NCI-H1105 (cell line): ENCODE measurements around the gene SARM1.

Source experiments
- DNase-seq: peaks from one replicate; lab custom pipeline; 2025; lab: John Stamatoyannopoulos, UW

SARM1 gene

DNA sequence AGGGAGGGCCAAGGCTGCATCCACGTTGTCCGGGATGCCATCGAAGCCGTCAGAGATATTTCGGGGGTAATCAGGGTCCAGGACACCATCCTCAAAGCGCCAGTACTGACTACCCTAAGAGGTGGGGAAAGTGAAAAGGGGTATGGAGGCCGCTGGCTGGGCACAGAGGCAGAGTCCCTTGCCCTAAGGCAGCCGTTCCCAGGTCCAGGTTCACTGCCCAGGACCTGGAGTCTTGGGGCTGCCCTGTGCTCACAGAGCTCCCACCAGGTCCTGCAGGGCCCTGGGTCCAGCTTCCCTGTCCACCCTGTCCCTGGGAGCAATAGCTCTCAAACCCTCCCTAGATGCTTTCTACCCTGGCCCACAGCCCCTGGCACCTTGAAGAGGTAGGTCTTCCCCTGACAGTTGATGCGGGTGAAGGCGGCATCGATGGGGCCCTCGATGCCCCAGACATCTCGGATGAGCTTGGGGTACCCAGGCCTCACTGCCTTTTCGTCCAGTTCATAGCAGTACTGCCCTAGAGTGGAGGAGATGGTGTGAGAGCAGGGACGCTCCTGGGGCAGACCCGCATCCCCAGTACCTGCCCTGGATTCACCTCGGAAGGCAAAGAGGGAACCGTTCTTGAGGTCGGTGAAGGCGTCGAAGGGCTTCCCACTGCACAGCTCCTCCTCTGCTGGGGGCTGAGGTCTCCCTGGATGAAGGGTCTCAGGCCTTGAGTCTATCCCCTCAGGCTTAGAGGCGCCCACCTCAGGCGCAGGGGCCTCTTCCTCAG, 2.4 kb upstream of the SARM1 start:
- DNase-seq = no peak

DNA sequence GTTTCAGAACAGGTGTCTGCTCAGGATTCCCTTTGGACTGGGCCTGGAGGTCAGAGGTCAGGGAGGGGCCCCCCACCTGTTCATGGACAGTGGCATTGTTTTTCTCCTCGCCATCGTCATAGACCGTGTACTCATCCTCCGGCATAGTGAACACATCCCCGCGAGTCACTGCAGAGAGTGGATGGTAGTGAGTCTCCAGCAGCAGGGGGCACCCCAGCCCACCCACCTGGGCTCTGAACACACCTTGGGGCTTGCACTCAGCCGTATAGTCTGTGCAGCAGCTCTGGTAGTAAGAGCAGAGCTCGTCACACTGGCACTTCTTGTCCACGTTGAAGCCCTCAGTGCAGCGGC, 1.8 kb upstream of the SARM1 start:
- no peak for DNase-seq

DNA sequence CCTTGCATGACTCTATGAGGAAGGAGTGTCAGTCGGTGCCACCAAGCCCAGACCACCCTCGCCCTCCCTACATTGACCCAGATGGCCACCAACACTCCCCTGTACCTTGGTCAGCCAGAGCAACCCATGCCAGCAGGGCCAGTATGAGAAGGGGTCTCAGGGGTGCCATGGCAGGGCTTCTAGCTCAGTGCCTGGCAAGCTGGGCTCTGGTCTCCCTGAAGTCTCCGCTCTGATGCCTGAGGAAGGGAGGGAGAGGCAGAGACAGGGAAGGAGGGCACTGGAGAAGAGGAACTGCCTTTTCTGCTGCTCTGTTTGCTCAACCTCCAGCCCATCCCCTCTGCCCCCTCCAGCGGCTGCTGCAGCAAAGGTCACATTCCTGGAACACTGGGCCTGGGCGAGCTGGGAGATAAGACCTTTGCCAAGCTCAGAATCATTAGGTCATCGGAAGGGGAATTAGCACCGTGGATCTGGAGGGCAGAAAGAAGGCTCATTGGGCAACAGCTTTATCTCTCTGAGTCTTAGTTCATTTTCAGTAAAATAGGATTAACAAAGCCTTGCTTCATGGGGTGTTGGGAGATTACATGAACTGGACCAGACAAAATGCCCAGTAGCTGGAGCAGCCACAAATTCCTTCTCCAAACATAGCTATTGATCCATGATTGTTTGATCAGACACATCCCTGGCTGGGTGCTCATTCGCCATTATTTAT, 1.3 kb upstream of the SARM1 start, which contains the start of gene VTN:
TSS of gene VTN (minus strand) at position 273 of the 709 bp plus-strand sequence. CDS start at position 169, 104 bp downstream.
- DNase-seq = no peak

DNA sequence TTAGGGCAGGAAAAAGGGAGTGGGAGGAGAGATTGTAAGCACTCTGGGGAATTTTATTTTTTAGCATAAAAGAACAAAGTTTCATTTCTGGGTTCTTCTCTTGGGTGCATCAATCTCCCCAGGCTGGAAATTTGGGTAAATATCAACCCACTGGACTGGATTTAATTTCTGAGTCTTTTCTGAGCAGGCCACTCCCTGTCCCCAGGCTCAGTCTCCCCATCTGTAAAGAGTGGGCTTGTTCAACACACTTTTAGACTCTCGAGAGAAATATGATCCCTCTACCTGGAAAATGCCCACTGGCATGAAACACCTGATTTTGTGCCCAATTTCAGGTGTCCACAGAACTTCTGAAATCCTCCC, 770 bp upstream of the SARM1 start:
- DNase-seq = no peak

DNA sequence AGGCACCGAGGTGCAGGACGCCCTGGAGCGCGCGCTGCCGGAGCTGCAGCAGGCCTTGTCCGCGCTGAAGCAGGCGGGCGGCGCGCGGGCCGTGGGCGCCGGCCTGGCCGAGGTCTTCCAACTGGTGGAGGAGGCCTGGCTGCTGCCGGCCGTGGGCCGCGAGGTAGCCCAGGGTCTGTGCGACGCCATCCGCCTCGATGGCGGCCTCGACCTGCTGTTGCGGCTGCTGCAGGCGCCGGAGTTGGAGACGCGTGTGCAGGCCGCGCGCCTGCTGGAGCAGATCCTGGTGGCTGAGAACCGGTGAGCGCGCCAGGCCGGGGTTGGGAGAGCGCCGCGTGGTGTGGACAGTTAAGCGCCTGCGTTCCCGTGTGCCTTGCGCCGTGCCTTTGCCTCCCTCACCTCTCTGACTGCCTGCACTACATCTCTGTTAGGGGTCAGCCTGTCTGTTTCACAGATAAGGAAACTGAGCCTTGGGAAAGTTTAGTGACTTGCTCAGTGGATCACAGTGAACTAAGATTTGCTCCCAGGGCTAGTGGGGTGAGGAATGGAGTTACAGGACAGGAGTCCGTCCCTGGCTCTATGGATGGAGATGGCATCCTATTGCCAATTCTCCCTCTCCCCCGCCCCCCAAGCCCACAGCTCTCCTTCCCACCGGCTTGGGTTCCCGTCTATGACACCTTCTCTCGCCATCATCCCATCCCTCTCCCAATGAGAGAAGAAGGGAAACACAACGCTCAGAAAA, 880 bp downstream of the SARM1 start:
- DNase-seq = no peak

DNA sequence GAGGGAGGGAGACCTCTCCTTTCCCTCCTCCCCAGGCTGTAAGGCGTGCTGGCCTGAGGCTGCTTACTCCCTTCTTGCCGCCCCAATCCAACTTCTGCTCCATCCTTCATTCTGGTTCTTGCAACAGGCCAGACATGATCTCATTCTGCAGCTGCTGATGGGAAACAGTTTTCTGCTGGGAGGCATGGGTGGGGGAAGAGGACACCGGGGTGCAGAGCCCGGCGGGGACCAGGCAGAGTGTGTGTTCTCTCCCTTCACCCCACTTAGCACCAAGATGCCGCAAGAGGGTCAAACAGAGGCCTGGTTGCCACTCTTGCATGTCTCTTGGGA, 1.4 kb downstream of the SARM1 start:
- DNase-seq = no peak

DNA sequence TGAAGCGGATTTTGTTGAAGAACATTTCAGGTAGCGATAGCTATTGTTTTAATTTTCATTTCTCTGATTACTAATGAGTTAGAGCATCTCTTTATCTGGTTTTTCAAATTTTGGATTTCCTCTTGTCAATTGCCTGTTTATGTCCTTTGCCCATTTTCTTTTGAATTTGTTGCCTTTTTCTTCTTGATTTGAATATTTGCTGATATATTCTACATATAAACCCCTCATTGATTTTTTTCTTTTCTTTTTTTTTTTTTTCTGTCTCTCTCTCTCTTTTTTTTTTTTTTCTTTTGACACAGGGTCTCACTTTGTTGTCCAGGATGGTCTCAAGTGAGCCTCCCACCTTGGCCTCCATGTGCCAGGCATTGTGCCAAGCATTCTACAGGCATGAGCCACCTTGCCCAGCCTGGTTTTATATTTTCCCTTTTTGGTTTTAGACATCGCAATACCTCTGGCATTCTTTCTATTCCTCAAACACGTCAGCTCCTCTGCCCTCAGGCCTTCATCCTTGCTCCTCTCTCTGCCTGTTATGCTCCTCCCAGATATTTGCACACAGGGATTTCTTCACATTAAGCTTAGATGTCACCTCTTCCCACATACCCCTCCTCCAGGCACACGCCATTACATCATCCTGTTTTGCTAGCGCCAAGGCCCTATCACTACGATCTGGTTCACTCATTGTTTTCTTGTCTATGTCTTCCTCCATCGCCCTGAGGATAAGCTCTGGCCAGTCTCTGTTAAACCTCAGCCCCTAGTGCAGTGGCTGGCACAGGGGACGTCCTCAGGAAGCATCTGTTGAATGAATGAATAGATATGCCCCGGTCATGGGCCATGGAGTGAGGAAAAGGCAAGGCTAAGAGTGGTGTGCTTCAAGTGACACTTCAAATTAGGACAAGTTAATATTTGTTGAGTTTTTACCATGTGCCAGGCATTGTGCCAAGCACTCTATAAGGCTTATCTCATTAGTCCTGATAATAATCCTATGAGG, 8.6 kb downstream of the SARM1 start:
- no peak for DNase-seq

DNA sequence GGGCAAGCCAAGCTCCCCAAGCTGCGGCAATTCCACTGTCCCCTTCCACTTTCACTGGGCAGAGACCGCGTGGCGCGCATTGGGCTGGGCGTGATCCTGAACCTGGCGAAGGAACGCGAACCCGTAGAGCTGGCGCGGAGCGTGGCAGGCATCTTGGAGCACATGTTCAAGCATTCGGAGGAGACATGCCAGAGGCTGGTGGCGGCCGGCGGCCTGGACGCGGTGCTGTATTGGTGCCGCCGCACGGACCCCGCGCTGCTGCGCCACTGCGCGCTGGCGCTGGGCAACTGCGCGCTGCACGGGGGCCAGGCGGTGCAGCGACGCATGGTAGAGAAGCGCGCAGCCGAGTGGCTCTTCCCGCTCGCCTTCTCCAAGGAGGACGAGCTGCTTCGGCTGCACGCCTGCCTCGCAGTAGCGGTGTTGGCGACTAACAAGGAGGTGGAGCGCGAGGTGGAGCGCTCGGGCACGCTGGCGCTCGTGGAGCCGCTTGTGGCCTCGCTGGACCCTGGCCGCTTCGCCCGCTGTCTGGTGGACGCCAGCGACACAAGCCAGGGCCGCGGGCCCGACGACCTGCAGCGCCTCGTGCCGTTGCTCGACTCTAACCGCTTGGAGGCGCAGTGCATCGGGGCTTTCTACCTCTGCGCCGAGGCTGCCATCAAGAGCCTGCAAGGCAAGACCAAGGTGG, 9.8 kb downstream of the SARM1 start:
- DNase-seq = no peak

DNA sequence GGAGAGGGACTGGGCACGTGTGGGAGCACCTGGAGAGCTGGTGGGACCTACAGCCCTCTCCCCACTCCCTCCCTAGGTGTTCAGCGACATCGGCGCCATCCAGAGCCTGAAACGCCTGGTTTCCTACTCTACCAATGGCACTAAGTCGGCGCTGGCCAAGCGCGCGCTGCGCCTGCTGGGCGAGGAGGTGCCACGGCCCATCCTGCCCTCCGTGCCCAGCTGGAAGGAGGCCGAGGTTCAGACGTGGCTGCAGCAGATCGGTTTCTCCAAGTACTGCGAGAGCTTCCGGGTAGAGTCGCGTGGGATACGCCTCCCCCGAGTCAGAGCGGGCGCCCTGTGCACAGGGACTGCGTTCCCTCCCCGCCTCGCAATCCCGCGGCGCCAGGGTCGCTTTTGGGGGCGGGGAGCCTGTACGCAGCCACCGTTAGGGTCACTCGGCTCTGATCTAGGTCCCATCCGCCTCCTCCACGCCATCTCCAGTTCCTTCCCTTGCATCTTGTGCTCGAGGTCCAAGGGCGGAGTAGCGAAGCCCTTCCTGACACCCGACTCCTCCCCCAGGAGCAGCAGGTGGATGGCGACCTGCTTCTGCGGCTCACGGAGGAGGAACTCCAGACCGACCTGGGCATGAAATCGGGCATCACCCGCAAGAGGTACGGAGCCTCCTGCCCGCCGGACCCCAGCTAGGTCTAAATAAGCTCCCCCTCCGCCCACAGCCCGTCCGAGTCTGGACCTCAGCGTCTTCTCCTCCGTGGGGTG, 13.0 kb downstream of the SARM1 start:
- DNase-seq = peak; percentile 69

DNA sequence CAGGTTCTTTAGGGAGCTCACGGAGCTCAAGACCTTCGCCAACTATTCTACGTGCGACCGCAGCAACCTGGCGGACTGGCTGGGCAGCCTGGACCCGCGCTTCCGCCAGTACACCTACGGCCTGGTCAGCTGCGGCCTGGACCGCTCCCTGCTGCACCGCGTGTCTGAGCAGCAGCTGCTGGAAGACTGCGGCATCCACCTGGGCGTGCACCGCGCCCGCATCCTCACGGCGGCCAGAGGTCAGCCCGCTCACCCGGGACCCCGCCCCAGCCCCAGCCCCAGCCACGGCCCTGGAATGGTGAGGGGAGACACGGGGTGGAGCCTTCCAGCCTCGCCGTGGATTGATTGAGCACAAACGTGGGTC, 13.5 kb downstream of the SARM1 start:
- no peak for DNase-seq

DNA sequence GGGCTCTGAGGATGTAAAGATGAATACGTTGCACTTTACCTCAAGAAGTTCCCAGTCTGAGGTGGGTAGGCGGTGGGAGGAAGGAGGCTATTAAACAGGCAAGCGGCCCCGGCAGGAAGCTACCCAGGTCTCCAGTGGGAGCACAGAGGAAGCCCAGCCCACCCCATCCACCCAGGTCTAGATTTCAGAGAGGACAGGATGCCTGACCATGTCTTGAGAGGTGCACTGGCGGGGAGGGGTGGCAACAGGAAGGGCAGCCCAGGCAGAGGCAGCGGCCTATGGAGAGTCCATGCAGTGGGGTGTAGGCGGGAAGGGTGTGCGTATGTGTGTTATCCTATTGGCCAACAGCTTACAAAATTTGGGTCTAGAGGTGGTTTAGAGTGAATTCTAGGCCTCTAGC, 13.9 kb downstream of the SARM1 start:
- DNase-seq = no peak

DNA sequence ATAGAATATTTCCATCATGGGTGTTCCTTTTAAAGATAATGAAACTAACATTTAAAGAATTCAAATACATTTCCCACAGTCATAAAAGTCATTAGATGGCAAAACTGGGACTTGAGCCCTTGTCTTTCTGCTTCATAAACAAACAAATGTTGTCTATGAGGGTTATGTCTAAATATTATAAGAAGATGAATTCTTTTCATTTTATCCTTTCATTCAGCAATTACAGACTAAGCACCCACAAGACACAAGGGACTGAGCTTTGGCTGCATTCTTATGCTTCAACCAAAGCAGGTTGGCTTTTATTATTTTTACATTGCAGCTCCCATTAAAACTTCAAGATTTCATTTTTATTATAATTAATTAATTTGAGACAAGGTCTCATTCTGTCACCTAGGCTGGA, 14.9 kb downstream of the SARM1 start:
- no peak for DNase-seq

DNA sequence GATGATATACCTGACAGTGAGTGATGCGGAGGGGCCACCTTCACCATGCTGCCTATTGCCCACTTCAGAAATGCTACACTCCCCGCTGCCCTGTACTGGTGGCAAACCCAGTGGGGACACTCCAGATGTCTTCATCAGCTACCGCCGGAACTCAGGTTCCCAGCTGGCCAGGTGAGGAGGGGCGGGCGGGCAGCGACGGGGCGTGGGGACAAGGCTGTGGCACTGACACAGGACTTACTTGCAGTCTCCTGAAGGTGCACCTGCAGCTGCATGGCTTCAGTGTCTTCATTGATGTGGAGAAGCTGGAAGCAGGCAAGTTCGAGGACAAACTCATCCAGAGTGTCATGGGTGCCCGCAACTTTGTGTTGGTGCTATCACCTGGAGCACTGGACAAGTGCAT, 16.6 kb downstream of the SARM1 start:
- DNase-seq = no peak

DNA sequence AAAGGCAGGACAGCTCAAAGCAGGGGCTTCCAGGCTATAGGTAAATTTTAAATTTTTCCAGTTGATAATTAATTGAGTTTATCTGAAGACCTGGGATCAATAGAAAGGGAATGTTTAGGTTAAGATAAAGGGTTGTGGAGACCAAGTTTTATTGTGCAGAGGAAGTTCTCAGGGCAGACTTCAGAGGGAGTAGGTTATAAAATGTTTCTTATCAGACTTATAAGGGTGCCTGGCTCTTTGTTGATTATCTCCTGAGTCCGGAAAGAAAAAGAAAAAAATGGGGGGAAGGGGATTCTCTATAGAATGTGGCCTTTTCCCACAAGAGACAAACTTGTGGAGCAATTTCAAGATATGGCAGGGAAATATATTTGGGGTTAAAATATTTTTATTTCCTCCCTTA, 18.6 kb downstream of the SARM1 start:
- DNase-seq = no peak

DNA sequence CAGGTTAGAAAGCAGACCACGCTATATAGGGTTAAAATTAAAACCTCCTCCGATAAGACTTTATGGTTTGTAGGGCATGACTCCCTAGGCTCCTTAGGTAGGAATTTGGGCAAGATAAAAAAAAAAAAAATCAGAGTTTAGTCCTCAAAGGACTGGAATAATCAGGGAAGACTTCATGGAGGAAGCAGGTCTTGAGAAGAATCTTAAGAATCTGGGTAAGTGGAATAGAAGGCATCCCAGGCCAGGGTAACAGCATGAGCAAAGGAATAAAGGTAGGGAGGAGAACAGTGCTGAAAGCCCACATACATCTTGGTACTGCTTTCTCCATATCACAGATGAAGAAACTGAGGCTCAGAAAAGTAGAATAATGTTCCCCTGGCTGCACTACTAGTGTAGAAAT, 19.1 kb downstream of the SARM1 start:
- DNase-seq = no peak

DNA sequence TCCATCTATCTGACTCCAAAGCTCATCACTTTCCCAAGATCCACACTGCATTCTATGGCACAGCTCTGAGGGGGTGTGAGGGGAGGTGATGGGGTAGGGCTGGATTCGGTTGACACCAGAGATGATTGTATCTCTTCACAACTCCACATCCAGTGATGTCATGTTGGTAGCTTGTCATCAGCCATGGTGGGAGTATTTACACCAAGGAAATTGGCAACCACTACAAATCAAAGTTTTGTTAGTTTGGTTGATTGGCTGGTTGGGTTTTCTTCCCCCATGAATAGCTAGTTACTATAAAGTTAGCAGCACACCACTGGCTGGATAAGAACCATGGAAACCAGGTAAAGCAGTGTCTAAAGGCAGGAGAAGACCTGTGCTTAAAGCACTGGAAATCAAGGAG, 19.5 kb downstream of the SARM1 start:
- no peak for DNase-seq

DNA sequence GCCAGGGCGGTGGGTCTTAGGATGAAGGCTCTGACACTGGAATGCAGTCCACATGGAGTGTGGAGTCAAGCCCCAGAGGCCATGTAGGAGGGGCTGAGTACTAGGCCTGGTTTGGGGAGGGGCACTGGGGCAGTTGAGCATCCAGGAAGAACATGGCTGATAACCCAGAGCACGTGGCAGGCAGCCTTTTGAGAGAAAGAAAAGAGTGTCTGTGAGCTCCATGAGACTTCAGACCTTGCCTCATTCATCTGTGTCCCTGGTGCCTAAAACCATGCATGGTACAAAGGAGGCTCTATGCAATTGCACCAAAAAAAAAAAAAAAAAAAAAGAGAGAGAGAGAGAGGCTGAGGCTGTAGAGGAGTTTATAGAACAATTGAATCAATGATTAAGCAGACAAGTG, 19.9 kb downstream of the SARM1 start:
- DNase-seq = no peak

DNA sequence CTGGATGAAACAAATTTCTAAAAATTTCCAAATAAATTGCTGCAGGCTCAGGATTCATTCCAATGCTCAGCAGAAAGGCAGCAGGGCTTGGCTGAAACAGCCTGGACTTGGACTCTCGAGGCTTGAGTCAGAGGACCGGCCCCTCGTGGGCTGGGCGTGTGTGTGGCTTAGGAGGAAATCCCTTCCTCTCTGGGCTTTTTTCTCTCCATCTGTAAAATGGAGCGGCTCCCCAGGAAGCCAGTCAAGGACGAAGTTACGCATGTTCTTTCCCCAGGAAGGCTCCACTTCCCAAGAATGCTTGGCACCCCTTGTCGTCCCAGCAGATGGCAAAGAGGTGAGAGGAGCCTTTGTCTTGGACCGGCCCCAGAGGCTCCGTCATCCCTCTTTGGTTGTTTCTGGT, 21.0 kb downstream of the SARM1 start:
- DNase-seq = no peak

DNA sequence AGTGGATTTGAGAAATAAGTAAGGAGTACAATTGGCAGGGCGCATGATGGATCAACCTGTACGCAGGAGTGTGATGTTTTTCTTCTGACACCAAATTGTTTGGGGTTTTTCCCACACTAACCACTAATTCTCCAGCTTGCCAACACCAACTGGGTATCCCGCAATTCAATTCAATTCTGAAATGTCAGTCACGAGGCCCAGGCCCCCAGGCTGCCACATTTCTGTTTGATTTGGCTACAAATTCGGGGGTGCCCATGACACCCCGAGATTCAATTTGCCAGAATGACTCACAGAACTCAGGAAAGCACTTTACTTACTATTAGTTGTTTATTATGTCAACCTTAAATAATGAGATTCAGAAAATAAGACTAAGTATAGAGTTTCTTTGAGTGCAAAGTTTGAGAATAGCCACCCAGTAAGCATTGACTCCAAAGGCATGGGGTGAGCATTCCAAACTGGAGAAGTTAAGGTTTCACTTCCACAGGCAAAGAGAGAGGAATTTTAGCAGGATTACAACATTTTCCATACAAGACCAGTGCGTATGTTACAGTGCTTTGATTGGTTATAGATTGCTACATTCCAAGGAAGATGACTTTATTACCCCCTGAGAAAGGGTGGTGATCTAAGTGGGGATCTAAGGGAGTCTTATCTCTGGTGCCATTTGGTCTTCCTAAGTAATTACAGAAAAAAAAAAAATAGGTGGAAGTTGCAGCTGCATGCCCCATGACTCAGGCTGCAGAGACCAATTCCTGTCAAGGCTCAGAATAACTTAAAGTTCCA, 23.0 kb downstream of the SARM1 start:
- DNase-seq = no peak

DNA sequence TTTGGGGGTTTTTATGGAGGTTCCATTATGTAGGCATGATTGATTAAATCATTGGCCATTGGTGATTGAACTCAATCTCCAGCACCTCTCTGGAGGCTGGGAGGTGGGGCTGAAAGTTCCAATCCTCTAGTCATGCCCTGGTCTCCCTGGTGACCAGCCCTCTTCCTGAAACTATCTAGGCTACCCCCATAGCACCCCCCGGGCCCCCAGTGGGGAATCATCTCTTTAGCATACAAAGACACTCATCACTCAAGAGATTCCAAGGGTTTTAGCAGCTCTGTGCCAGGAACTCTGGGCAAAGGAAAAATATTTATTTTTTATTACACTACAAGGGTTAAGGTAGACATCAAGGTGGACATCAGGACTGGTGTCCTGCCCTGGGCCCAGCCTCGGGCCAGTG, 23.9 kb downstream of the SARM1 start:
- no peak for DNase-seq
